Measurements from ENCODE around the gene ALX1.

GRCh38 chr12:85299053-85299452, 19.0 kb downstream of the ALX1 start:
- TF ChIP-seq CTCF (IDR thresholded peaks at IDR 0.05) (no peak), POLR2A (IDR thresholded peaks at IDR 0.05) (no peak)

Data from gastroesophageal sphincter (tissue), 3 donors.